ENCODE measurements around the gene MRGPRD.
A peak's percentile ranks its signal among the peaks of the same experiment; 100 is the strongest.
"Not testable (repeated sequence)": the region's sequence is repeated elsewhere in the genome, so short reads cannot be mapped to it uniquely, and the experiment has no call there.

MRGPRD gene

GRCh38 chr11:68994161-68994893, 13.5 kb upstream of the MRGPRD start:
- DNase-seq (ENCODE audit: low read depth in 2 of 3, low spot score in 1 of 3) = no peak

- no peak for DNase-seq (ENCODE audit: low read depth in 2 of 3, low spot score in 1 of 3)
Measured at GRCh38 chr11:68993546-68993945, 12.8 kb upstream of the MRGPRD start.

GRCh38 chr11:68992743-68993255, 12.0 kb upstream of the MRGPRD start:
- no peak for DNase-seq (ENCODE audit: low read depth in 2 of 3, low spot score in 1 of 3)

- no peak for DNase-seq (ENCODE audit: low read depth in 2 of 3, low spot score in 1 of 3)
Measured at GRCh38 chr11:68990995-68991780, 10.4 kb upstream of the MRGPRD start.

GRCh38 chr11:68989936-68990606, 9.3 kb upstream of the MRGPRD start:
- DNase-seq (ENCODE audit: low read depth in 2 of 3, low spot score in 1 of 3) = no peak

GRCh38 chr11:68988491-68988890, 7.7 kb upstream of the MRGPRD start:
- no peak for DNase-seq (ENCODE audit: low read depth in 2 of 3, low spot score in 1 of 3)

- DNase-seq (ENCODE audit: low read depth in 2 of 3, low spot score in 1 of 3) = no peak
Measured at GRCh38 chr11:68987211-68987610, 6.4 kb upstream of the MRGPRD start.

- DNase-seq (ENCODE audit: low read depth in 2 of 3, low spot score in 1 of 3) = no peak
Measured at GRCh38 chr11:68983801-68984200, 3.0 kb upstream of the MRGPRD start.

- no peak for DNase-seq (ENCODE audit: low read depth in 2 of 3, low spot score in 1 of 3)
Measured at GRCh38 chr11:68982134-68982533, 1.3 kb upstream of the MRGPRD start.

GRCh38 chr11:68979931-68980775, 633 bp downstream of the MRGPRD start:
- no peak for DNase-seq (ENCODE audit: low read depth in 2 of 3, low spot score in 1 of 3)

- DNase-seq (ENCODE audit: low read depth in 2 of 3, low spot score in 1 of 3) = no peak
Measured at GRCh38 chr11:68978931-68979594, 1.7 kb downstream of the MRGPRD start.

- DNase-seq (ENCODE audit: low read depth in 2 of 3, low spot score in 1 of 3) = no peak
Measured at GRCh38 chr11:68978626-68978930, 2.2 kb downstream of the MRGPRD start.

GRCh38 chr11:68977781-68978625, 2.8 kb downstream of the MRGPRD start:
- DNase-seq (ENCODE audit: low read depth in 2 of 3, low spot score in 1 of 3) = no peak

GRCh38 chr11:68976563-68976962, 4.2 kb downstream of the MRGPRD start:
- DNase-seq (ENCODE audit: low read depth in 2 of 3, low spot score in 1 of 3) = no peak

- no peak for DNase-seq (ENCODE audit: low read depth in 2 of 3, low spot score in 1 of 3)
Measured at GRCh38 chr11:68976095-68976494, 4.7 kb downstream of the MRGPRD start.

GRCh38 chr11:68974421-68975194, 6.2 kb downstream of the MRGPRD start:
- DNase-seq (ENCODE audit: low read depth in 2 of 3, low spot score in 1 of 3) = peak in 1 of 3 donors; percentile 9

GRCh38 chr11:68973706-68974105, 7.1 kb downstream of the MRGPRD start:
- not testable (repeated sequence) for DNase-seq (ENCODE audit: low read depth in 2 of 3, low spot score in 1 of 3)

- no peak for DNase-seq (ENCODE audit: low read depth in 2 of 3, low spot score in 1 of 3)
Measured at GRCh38 chr11:68973219-68973618, 7.6 kb downstream of the MRGPRD start.

All from stimulated activated CD4-positive, alpha-beta T cell treated with anti-CD3 and anti-CD28 coated beads, Interleukin-12 subunit alpha, Interleukin-12 subunit beta, amount 100 ng/mL, for 48 hours (primary cell).